C4-2B (cell line): ENCODE measurements around the gene QKI.

Source experiments
- ZFX ChIP-seq: fragments of 450-650 bp; IDR thresholded peaks from 2 replicates; pipeline ENCODE4 v1.6.1; 2017
- TF ChIP-seq, protein P1 (sequence below): fragments of 450-650 bp; conservative IDR thresholded peaks from 2 replicates; pipeline ENCODE4 v1.5.1; 2017; ENCODE audit warnings: mild to moderate bottlenecking

DNA sequence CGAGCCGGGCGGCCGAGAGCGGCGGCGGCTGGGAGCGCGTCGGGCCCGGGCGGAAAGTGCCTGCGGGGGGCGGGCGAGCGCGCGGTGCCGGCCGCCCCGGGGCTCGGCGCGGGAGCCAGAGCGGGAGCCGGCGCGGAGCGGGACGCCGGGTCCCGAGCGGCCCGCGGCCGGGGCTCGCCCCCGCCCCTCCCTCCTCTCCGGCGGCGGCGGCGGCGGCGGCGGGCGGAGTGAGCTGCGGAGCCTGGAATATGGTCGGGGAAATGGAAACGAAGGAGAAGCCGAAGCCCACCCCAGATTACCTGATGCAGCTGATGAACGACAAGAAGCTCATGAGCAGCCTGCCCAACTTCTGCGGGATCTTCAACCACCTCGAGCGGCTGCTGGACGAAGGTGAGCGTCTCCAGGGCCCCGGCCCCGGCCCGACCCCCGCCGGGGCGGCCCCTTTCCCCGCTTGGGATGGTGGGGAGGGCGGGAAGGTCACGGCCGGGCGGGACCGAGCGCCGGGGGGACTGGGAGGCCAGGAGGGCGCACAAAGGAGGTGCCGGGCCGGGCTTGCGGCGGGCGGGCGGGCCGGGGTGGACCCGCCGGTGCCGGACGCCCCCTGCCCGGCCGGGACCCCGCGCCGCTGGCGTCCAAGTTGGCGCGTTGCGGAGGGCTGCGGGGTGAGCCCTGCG lies 565 bp downstream of the QKI start:
- TF ChIP-seq, protein P1, sequence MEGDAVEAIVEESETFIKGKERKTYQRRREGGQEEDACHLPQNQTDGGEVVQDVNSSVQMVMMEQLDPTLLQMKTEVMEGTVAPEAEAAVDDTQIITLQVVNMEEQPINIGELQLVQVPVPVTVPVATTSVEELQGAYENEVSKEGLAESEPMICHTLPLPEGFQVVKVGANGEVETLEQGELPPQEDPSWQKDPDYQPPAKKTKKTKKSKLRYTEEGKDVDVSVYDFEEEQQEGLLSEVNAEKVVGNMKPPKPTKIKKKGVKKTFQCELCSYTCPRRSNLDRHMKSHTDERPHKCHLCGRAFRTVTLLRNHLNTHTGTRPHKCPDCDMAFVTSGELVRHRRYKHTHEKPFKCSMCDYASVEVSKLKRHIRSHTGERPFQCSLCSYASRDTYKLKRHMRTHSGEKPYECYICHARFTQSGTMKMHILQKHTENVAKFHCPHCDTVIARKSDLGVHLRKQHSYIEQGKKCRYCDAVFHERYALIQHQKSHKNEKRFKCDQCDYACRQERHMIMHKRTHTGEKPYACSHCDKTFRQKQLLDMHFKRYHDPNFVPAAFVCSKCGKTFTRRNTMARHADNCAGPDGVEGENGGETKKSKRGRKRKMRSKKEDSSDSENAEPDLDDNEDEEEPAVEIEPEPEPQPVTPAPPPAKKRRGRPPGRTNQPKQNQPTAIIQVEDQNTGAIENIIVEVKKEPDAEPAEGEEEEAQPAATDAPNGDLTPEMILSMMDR = 0 out of 2 replicates have a peak, but pooled peaks have one; percentile 4
- peak; percentile 51; the same call in 1 of the 2 replicates for TF ChIP-seq ZFX
